Measurements from ENCODE around the gene EFCAB5. TPM values are rescaled to one million over a fixed set of nuclear protein-coding genes. Genes with fewer than 3 reads are reported as not detected.
"Not testable (repeated sequence)": the region's sequence is repeated elsewhere in the genome, so short reads cannot be mapped to it uniquely, and the experiment has no call there.

Gene EFCAB5
- total RNA-seq, 4 donors from 2014 or later: 0.17 to 0.78 TPM; not detected in 2

DNA sequence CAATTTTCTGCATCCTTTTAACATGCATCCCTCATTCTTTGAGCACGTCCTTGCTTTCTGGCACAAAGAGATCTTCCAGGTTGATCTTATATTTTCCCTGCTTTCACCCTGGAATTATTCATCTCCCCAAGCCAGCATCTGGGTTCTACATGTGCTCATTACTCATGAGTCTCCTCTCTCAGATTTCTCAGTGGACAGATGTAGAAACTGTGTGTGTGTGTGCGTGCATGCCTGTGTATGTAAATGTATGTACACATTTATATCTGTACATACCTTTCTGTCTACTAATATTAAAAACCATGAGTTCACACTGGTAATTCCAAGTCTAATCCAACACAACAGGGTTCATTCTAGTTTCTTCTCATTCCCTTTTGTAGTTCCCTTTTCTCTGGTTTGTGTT lies 133.3 kb downstream of the EFCAB5 start:
- H3K4me1 ChIP-seq: no peaks in the 10 kb centered on the region
- intact Hi-C loops (cut with DNase I): no loop called here
- H3K4me3 ChIP-seq: no peak overlapping the region
- 73% methylated on average over 2 of the region's 2 CpGs for WGBS
- H3K36me3 ChIP-seq: no peaks in the 10 kb centered on the region
- no peak for TF ChIP-seq POLR2AphosphoS5 (IDR thresholded peaks at IDR 0.05)
- no peak for TF ChIP-seq POLR2A (IDR thresholded peaks at IDR 0.05; ENCODE audit: low read depth)
- no peak for TF ChIP-seq EP300 (IDR thresholded peaks at IDR 0.05)
- DNase-seq (ENCODE audit: extremely low spot score): no peak
- no peak overlapping the region for H3K27ac ChIP-seq (replicated peaks in 1 of 4)
- no peaks in the 10 kb centered on the region for H3K9me3 ChIP-seq
- peaks cover 0 to 5% (median 0%) of the 10 kb centered on the region in 4 donors for H3K27me3 ChIP-seq

DNA sequence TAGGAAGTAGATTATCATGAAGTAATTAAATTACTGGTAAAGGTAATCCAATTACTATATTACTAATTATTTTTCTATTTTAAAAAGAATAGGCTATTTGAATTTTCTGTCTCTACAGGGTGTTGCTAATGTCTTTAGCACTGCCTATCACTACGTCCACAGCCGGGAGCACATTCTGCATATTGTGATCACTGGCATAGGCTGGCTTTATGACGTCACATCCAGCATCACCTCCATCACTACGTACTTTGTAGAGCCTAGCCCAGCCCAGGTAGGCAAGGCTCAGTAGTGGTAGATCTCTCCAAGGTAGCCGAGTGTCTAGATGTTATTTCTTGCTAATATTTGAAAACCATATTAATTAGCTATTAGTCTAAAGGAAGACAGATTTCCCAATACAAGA lies 141.3 kb downstream of the EFCAB5 start:
- 91% methylated on average over 5 of the region's 5 CpGs for WGBS
- Histone ChIP-seq H3K4me3 (no peak overlapping the region), H3K36me3 (no peaks in the 10 kb centered on the region), H3K27ac (replicated peaks in 1 of 4) (no peak overlapping the region), H3K27me3 (peaks cover 0 to 20% (median 0%) of the 10 kb centered on the region in 4 donors), H3K9me3 (no peaks in the 10 kb centered on the region), H3K4me1 (no peaks in the 10 kb centered on the region)
- intact Hi-C loops (cut with DNase I): no loop called here
- no peak for DNase-seq (ENCODE audit: extremely low spot score)
- TF ChIP-seq POLR2AphosphoS5 (IDR thresholded peaks at IDR 0.05): no peak
- no peak for TF ChIP-seq POLR2A (IDR thresholded peaks at IDR 0.05; ENCODE audit: low read depth)
- TF ChIP-seq, protein P1, sequence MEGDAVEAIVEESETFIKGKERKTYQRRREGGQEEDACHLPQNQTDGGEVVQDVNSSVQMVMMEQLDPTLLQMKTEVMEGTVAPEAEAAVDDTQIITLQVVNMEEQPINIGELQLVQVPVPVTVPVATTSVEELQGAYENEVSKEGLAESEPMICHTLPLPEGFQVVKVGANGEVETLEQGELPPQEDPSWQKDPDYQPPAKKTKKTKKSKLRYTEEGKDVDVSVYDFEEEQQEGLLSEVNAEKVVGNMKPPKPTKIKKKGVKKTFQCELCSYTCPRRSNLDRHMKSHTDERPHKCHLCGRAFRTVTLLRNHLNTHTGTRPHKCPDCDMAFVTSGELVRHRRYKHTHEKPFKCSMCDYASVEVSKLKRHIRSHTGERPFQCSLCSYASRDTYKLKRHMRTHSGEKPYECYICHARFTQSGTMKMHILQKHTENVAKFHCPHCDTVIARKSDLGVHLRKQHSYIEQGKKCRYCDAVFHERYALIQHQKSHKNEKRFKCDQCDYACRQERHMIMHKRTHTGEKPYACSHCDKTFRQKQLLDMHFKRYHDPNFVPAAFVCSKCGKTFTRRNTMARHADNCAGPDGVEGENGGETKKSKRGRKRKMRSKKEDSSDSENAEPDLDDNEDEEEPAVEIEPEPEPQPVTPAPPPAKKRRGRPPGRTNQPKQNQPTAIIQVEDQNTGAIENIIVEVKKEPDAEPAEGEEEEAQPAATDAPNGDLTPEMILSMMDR (IDR thresholded peaks at IDR 0.05): no peak
- no peak for TF ChIP-seq EP300 (IDR thresholded peaks at IDR 0.05)

DNA sequence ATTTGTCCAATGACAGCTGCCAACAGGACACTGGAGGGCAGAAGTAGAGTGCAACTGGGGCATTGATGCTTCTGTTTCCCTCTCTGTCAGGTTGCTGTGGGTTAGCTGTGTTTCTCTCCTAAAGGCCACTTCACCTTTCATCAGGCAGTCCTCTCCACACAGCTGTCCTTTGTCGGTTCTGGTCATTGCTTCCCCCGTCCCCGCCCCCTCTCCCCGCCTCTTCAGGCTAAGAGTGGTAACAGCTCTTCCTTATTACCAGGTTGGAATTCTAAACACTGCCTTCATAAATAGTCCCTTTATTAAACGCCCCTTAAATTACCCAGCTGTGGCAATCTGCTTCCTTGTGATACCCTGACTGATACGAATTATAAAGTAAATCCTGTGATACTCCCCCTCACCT lies 143.4 kb downstream of the EFCAB5 start:
- Histone ChIP-seq H3K36me3 (no peaks in the 10 kb centered on the region), H3K4me3 (no peak overlapping the region), H3K27me3 (peaks cover 0 to 31% (median 0%) of the 10 kb centered on the region in 4 donors), H3K27ac (replicated peaks in 1 of 4) (no peak overlapping the region), H3K9me3 (no peaks in the 10 kb centered on the region), H3K4me1 (no peaks in the 10 kb centered on the region)
- intact Hi-C loops (cut with DNase I): no loop called here
- DNase-seq (ENCODE audit: extremely low spot score): no peak
- TF ChIP-seq POLR2AphosphoS5 (IDR thresholded peaks at IDR 0.05): no peak
- no peak for TF ChIP-seq EP300 (IDR thresholded peaks at IDR 0.05)
- TF ChIP-seq, protein P1 (IDR thresholded peaks at IDR 0.05): no peak
- TF ChIP-seq POLR2A (IDR thresholded peaks at IDR 0.05; ENCODE audit: low read depth): no peak
- WGBS: 32% methylated on average over 6 of the region's 6 CpGs

DNA sequence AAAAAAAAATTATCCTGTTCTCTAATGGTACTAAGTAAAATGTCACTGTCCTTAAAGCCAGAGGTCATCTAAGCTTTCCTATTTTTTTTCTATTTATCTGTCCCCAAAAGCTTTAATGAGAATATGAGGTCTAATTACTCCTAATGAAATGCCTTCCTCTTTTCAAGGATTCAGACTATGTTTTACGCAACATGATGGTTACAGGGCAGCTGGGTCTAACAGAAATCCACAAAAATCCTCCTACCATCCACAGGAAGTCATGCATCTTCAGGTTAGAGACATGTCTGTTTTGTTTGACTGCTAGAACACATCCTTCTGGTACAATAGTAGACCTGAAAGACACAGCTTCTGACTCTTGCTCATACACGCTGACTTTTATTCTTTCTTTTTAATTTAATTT lies 145.5 kb downstream of the EFCAB5 start:
- Histone ChIP-seq H3K4me1 (no peaks in the 10 kb centered on the region), H3K36me3 (no peaks in the 10 kb centered on the region), H3K27me3 (peaks cover 0 to 31% (median 0%) of the 10 kb centered on the region in 4 donors), H3K9me3 (no peaks in the 10 kb centered on the region), H3K27ac (replicated peaks in 1 of 4) (no peak overlapping the region), H3K4me3 (no peak overlapping the region)
- 82% methylated on average over 2 of the region's 2 CpGs for WGBS
- intact Hi-C loops (cut with DNase I): no loop called here
- TF ChIP-seq EP300 (IDR thresholded peaks at IDR 0.05) (no peak), POLR2A (IDR thresholded peaks at IDR 0.05; ENCODE audit: low read depth) (no peak), POLR2AphosphoS5 (IDR thresholded peaks at IDR 0.05) (no peak)
- TF ChIP-seq, protein P1 (IDR thresholded peaks at IDR 0.05): no peak
- DNase-seq (ENCODE audit: extremely low spot score): no peak

DNA sequence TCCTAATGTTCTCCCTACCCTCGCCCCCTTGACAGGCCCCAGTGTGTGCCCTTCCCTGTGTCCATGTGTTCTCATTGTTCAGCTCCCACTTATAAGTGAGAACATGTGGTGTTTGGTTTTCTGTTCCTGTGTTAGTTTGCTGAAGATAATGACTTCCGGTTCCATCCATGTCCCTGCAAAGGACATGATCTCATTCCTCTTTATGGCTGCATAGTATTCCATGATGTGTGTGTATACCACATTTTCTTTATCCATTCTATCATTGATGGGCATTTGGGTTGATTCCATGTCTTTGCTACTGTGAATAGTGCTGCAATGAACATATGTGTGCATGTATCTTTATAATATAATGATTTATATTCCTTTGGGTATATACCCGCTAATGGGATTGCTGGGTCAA lies 146.0 kb downstream of the EFCAB5 start:
- 95% methylated on average over 3 of the region's 3 CpGs for WGBS
- H3K4me3 ChIP-seq; H3K36me3 ChIP-seq; H3K4me1 ChIP-seq; DNase-seq (ENCODE audit: extremely low spot score); intact Hi-C loops (cut with DNase I); H3K27ac ChIP-seq (replicated peaks in 1 of 4); H3K9me3 ChIP-seq: not testable (repeated sequence)
- H3K27me3 ChIP-seq: peaks cover 0 to 33% (median 0%) of the 10 kb centered on the region in 4 donors

DNA sequence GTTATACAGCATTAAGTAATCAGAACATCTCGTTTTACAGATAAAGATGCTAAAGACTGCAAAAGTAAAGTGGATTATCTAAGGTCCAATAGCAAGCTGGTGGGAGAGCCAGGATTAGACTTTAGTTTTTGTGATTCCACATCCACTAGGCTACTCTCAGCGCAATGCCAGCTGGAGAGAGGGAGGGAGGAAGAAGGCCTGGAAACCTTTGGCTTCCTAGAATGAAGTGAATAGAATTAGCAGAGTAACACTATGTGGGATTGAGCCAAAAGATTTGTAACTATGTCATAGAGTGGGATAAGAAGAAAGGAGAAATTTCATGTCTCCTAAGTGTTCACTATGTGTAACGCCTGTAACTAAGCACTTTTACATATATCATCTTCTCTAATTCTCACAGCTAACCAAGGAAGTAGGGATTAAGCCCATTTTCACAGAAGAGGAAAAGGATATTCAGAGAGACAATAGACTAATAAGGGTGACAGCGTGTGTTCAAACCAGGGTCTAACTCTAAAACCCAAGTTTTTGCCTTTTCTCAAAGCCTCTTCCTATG lies 149.8 kb downstream of the EFCAB5 start:
- H3K27ac ChIP-seq (replicated peaks in 1 of 4): no peak overlapping the region
- intact Hi-C loops (cut with DNase I): loop anchor here (10.0 kb wide), 1 partner anchor 286 kb away; no protein-coding TSS in a partner anchor
- DNase-seq (ENCODE audit: extremely low spot score): no peak

More for the DNA sequence above, 149.8 kb downstream of the EFCAB5 start:
- peaks cover 0 to 30% (median 0%) of the 10 kb centered on the region in 4 donors for H3K27me3 ChIP-seq
- 81% methylated on average over 4 of the region's 4 CpGs for WGBS
- no peaks in the 10 kb centered on the region for H3K36me3 ChIP-seq
- H3K9me3 ChIP-seq: no peaks in the 10 kb centered on the region
- TF ChIP-seq, protein P1 (IDR thresholded peaks at IDR 0.05): no peak
- TF ChIP-seq POLR2AphosphoS5 (IDR thresholded peaks at IDR 0.05) (no peak), EP300 (IDR thresholded peaks at IDR 0.05) (no peak), POLR2A (IDR thresholded peaks at IDR 0.05; ENCODE audit: low read depth) (no peak)
- H3K4me1 ChIP-seq: peaks cover 5 to 11% (median 6%) of the 10 kb centered on the region in 4 donors
- no peak overlapping the region for H3K4me3 ChIP-seq

All from esophagus muscularis mucosa (tissue), 4 donors.